Activated CD4-positive, CD25-positive, alpha-beta regulatory T cell treated with anti-CD3 and anti-CD28 coated beads, Interleukin-2, amount 50 U/mL, for 72 hours (primary cell): Measurements from ENCODE around the gene ARHGAP15.

Experiments used
- DNase-seq: peaks from one replicate; pipeline ENCODE4 v3.0.0; 2021

Gene ARHGAP15

DNA sequence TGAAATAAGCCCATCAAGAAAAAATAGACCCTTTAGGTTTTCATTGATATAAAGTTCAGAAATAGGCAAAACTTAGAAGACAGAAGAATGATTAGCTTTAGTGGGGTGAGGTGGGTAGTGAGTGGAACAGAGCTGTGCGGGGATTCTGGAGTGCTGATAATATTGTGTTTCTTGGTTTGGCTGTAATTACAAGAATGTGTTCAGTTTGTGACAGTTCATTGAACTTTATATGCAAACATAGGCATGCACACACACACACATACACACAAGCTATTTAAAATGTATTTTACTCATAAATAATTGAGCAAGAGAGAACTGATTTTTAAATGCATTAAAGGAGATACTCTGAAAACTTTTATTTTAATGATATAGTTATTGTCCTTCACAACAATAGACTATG is 17.1 kb downstream of the ARHGAP15 start:
- DNase-seq, result no peak

DNA sequence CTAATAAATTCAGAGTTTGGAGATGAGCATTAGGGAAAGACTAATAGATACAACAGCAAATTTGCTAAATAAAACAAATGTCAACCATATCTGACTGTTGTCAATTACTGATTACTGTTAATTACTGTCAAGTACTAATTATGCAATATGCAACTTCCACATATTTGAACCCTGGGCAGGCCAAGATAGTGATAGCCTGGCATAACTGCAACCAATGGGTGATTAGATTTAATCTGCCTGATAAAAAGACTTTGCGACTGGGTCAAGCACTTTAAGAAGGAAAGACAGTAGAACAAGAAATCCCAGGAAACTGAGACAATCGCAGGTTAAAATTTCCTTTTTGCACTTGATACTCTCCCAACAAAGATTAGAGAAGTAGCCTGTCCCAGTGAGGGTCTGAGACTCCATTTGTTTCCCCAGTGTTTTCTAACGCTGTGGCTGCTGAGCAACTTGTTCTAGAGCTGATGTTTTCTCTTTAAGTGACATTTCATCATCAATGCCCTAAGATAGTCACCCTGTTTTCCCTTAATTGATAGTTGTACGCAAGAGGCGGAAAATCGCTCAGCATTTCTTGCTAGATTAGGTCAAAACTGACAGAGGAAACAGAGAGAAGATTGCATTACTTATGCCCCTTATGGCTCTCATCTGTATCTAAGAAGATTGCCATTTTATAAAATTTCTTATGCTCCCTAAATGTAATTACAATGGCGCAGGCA is 17.8 kb downstream of the ARHGAP15 start:
- no peak for DNase-seq

DNA sequence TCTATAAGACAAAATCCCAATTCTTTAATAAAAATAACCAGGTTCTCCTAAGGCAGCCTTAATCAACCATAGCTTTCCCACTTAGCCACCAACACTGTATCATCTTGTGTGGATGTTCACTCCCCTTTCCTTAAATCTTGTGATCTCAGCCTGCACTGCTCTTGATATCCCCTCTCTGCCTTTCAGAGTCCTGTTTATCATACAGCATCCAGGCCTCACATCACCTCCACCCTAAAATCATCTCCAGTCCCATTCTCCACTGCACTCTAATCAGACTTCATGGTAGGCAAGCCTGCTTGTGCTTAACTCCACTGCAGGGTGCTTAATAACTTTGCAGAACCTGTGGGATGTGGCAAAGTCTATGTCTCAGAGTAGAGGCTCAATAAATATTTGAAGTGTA is 18.8 kb downstream of the ARHGAP15 start:
- DNase-seq, result no peak

DNA sequence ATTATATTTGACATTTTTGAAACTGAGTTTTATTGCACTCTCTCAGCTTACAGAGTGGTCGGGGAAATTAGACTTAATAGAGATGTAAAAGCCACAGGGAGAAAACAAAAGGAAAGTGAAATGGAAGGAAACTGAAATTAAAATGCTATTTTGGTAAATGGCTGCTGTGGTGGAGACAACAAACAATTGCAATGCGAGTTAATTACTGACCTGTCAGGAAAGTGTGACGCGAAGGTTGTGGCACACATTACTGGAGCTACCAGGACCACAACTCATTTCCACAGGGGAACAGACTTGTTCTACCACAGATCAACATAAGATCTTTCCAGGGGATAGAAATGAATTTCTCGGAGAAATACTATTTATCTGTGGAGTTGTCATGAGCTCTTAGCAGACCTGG is 19.5 kb downstream of the ARHGAP15 start:
- no peak for DNase-seq

DNA sequence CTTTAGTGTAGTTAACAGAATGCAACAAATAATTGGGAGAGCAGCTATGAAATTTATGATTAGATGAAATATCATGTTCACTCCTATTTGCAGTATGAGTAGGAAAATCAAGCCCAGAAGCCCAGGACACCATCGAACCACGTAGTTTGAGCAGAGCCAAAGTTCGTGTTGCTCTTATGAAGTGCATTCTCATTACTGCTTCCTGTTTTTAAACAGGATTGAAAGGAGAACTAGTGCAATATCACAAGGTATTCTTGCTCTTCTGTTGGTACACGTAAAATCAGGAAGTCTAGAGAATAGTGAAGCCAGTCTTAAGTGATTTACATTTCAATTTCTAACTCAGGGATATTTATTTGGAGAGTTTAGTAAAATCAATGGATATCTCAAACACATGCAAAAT is 21.1 kb downstream of the ARHGAP15 start:
- no peak for DNase-seq

DNA sequence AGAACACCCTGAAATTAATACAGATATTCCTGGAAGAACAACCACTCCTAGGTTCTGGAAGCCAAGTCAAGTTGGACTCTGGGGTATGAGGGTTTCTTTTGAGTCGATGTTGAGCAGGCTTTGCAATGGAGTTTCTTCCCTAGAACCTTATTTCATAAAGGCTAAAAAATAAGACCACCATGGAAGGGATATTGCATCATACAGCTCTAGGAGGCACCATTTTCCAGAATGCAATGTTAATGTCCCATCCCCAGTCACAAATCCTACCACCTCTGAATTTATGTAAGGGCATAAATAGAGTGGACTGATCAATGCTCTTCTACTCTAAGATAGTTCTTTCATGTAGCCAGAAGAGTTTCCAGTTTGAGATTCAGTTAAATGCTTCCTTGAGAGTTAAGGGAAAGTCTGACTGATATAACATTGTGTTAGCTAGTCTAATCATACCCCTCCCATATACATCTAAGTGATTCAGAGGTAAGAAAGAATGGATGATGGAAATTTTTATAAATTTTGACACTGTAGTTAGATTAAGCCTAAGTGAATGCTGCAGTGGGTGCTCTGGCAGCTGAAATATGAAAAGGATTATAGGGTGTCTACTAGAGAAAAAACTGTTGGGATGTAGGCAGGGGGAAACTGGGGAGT is 22.0 kb downstream of the ARHGAP15 start:
- no peak for DNase-seq

DNA sequence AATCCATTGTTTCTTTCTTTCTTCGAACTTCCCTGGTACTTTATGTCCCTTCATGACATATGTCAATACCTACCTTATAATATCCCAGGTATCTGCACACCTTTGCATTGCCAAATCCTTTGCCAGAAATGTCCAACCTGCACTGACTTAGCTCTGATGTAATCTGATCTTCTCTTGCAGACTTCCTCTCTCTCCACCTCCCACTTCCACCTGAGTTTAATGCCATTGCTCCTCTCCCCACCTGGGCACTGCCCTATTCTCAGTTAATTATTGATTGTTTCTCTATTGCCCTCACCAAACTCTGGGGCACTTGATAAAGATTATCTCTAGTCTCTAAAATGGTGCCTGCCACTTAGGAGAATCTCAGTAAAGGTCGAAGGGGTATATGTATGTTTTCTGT is 23.0 kb downstream of the ARHGAP15 start:
- DNase-seq, result no peak

DNA sequence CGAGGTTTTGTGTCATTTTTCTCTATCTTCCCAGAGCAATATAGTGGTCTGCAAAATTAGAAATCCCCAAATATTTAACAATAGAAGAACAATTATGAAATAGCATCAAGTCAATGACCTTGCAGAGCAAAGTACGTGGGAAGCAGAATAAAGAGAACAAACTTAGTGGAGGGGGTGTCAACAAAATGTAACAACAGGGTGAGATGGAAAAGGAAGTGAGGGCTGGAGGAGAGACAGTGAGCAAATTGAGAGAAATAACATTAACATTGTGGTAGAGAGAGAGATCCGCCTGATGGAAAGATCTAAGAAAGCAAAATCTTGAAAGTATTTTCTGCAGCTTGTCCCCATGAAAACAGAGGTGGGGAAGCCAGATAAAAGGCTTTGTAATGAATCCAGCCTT is 23.4 kb downstream of the ARHGAP15 start:
- no peak for DNase-seq

DNA sequence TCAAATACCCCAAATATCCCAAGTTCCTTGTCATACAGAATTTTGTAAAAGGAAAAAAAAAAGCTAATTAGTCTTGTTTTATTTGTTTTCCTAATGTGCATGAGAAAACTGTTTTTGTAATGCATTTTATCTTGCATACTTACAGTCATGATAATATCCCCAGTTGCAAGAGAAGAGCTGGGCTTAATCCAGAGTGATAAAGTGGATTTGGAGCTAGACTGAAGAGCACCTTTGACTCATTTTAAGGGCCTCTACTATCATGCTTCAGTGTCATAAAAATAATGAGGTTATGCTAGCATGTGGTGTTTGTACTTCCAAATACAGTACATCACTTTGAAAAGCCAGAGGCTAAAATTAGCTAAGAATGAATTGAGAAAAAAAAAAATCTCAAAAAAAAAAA is 26.4 kb downstream of the ARHGAP15 start:
- no peak for DNase-seq

DNA sequence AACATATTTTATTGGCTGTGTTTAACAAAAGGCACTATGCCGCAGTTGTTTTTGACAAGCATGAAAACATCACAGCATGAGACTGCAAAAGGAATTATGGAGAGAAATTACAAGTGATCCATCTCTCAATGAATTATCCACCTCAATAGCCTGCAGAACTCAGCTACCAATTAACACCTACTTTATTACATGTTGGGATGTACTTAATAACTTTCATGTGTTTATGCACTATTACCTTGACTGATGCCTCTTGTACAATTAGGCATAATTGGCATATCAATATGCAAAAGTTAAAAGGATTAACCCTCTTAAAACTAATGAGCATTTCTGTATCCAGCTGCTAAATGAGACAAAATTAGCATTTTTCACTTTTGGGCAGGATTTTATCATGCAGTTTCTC is 27.8 kb downstream of the ARHGAP15 start:
- no peak for DNase-seq

DNA sequence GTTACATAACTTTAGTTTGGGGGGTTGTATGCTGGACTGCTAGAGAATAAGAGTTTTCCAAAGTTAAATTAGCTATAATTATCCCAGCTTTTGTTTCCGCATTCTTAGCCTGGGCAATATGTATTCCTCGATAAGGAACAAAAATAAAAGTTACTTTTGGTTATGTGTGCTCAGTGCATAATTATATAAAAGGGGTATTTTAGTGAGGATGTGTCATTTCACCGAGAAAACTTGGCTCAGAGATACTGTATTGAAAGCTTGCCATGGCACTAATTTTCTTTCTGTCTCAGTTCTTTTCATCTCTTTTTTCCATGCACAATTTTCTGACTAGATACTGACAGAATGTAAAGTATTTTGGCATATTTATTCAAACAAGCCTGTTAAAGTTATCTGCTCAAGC is 28.2 kb downstream of the ARHGAP15 start:
- no peak for DNase-seq

DNA sequence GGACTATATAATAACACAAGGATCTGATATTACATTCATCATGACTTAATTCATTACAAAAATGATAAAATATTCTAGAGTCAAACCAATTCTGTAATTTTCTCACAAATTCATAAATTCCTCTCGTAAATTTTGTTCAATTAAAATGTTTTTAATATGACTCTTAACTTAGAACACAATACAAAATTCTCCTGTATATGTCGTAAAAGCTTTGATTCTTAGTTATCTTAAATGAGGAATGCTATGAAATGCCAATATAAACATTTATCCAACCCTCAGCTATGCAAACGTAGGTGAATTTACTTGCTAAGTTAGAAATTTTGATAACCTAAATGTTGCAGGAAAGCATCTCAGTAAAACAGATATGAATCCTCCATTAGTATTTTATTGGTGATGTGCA is 28.9 kb downstream of the ARHGAP15 start:
- no peak for DNase-seq

DNA sequence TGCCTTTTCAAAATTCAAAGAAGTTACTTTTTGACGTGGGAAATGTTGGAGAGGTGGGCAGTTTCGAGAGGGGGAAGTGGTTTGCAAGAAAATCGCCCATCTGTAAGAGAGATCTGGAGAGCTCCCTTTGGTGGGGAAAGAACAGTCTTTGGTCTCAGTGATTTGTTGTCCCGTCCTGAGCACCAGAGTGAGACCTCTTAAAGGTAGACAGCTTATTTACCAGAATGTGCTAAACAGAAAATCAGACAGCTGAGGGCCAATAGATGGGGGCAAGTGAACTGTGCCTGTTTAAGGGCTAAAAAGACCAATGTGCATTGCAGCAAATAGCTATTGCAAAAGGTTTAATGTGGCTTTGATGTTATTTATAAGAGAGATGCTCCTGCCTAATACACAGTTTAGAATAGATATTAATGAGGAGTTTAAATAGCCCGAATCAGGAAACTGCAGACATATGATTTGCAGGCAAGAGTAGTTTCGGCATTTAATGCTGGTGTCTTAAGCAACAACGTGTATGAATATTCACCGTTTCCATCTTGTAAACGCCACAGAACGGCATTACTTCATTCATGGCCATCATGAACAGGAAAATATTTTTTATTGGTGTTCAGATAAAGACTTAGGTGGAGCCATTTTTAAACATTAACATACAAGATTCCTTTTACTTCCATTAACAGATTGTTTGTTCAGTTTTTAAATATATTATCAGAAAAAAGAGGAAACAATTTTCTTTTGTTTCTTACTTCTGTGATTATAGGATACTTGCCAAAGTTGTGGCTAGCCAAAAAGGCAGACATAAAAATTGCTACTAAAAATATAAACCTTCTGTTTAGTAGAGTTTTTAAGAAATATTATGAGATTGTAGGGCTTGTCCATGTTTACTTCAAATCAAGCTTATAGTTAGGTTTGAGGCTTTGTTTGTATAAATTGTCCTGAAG is 29.6 kb downstream of the ARHGAP15 start:
- DNase-seq, result no peak

DNA sequence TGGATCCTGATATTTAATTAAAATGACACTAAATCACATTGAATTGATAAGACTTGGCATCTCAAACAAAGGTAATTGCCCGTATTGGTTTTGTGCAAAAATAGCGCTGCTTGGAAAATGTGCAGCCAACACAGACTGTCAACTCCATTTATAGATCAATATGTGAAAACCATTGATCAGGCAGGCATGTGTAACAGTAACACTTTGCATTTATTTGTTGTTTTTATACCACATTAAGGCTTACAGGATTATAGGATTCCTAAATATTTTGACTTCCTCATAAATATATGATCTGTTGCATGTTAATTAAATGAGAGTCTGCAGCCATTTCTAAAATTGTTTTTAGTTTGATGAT is 30.2 kb downstream of the ARHGAP15 start:
- DNase-seq, result no peak

DNA sequence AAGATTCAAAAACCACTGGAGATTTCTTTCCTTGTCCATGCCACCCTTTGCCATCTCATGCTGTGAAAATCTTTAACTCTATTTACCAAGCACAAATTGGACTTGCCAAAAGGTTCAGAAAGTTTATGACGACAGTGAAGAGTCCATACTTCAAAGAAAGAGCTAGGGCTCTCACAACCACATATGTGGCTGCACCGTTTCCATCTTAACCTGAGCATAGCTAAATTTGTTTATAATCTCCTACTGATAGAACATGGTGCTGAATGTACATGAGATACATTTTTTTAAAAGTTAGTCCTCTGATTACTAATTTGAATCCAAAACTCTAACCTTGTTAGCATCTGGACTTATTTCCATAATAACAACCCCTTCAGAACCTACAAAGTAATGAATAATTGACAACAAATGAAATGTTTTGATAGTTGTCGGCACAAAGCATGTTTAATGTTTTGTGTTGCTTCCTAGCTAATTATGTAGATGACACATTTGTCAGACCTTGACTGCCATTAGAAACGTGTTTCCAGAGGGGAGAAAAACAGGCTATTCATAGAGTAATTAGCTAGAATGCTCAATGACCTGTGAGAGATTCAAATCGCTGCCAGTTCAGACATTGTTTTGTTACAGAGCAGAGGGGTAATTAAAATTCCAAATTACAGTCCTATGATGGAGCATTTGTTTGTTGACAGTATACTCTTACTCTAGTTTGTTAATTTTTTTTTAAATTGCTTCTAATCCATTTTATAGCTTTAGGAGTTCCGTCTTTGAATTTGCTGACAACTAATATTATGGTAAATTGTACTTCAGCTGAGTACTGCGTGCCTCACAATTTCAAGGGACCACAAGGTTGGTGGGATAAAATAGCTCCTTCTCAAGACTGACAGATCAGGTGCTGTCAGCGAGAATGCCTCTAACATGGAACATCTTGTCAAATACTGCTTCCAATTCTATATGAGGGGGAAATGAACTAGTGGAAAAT is 31.8 kb downstream of the ARHGAP15 start:
- no peak for DNase-seq

DNA sequence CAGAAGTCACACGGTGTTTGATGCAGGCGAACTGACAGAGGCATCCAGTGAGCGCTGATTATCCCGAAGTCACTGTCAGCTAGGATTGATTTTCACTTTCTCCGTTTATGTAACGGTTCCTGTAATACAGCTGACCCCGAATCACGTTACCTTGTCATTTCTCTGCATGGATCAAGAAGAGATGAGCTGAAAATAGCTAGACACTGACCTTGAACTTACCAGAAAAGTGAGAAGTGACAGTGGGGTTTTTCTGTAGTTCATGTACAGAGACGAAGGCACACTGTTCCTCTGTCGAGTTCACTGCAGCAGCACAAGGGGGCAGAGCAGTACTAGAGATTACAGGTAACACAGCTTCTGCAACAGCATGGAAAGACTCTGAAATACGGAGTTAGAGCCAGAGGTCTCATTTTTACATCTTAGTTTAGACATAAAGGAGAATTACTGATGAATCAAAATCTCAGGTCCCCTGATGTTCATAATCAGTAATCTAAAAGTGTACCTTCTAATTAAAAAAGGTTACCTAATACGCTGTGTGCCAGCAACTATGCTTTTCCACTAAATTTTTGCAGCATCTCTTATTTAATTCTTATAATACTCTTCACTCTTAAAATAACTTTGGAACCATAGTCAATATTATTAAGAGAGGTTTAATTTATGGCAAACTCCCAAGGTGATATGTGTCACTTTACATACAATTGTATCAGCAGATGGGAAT is 33.1 kb downstream of the ARHGAP15 start:
- DNase-seq, result no peak

DNA sequence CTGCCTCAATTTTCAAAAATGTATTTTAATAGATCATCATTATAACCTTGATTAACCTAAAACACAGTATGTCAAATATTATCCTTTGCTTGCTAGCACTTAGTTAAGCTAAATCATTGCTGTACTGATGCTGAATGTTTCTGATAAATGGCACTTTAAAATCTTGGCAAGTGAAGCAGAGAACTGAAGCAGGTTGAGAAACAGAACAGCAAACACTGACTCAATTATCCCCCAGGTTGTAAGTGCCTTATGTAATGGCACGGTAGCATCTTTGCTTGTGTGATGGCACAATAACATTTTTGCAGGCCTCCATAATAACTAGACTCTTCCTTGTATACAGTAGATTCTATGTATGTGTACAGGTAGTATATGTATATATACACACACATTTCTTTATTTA is 33.8 kb downstream of the ARHGAP15 start:
- no peak for DNase-seq

DNA sequence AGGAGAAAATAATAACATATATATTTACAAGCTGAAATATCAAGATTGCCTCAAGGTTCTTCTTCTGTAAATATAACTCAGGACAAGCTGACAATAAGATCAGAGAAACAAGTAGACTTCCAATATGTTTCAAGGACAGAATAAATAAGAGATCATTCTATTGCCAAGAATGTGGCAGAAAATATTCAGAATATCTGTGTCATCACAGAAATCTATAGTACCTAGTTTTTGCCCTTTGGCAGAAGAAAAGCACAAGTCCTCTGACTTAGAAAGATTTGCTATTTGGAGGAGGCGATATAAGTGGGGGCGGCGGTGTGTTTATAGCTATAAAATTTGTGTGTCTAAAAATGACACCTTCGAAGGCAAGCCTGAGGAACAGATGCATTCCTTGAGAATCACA is 34.3 kb downstream of the ARHGAP15 start:
- DNase-seq, result no peak

DNA sequence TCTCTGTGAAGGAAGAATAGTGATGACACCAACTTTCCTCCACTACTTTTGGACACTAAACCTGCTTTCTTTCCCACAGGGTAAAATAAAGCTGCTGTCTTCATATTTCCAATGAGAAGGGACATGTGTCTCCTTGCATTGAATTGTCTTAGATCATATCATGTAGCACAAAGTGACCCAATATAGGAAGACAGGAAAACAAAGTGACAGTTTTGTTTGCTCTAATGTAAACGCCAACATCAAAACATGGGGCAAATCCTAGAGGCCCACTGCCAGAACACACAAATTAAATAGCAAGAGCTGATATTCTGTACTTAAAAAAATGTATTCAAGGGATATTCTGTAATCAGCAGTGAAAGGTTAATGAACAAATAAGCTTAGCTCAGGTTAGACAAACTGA is 36.1 kb downstream of the ARHGAP15 start:
- DNase-seq, result no peak

DNA sequence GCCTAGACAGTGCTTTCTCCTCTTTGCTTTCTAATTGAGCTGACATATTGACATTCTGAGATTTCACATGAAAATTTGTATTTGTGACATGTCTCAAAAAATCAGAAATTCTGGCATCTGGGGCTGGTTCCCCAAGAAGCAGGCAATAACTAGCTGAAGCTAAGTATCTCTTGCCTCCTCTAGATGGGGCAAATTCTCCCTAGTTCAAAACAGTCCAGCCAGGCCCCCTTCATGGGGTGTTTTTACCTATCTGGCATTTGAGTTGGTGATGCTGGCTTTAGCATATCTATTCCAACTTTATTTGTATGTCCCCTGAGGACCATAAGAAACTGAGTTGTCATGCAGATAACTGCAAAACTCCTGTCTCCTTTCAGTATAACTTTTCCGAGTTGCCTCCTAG is 39.9 kb downstream of the ARHGAP15 start:
- DNase-seq, result no peak

DNA sequence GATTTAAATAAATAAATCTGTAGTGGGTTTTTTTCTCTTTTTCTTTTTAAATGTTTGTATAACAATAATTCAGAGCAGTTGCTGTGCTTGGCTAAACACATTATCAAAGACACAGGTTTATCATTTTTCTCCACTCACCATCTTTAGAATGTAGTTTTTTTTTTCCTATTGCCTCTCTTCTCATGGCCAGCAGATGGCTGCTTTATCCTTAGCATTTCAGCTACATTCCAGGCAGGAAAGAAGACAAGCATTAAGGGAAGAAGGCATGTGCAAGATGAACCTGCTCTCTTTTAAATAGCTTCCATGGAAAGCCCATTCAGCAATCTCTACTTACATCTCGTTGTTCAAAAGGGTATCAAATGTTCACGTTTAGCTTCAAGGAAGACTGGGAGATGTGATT is 42.6 kb downstream of the ARHGAP15 start:
- no peak for DNase-seq

DNA sequence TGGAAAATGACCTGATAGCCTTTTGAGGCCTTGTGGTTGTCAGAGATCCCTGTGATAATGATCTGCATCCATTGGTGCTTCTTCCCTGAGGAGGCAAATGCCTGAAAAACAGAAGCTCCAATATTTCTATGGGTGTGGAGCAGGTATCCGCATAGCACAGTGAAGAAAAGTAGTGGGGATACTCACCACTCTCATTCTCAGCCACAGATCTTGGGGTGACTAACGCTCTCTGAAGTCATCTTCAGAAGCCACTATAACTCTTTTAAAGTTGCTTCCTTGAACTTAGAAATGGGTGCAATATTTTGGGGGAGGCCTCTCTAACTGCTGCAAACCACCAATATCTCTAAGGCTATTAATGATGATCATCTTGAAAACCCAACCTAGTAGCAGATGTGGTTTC is 46.2 kb downstream of the ARHGAP15 start:
- DNase-seq, result no peak
